PC-9 (cell line): ENCODE data around the gene ITGAD.

Experiments
- CTCF ChIP-seq: fragments of 200-600 bp; sonication (generic); conservative IDR thresholded peaks from 2 replicates; pipeline ENCODE4 v1.6.1; 2017; ENCODE audit warnings: mixed run types, antibody characterized with exemption, mild to moderate bottlenecking, moderate library complexity
- EZH2 ChIP-seq: fragments of 200-600 bp; sonication (generic); IDR thresholded peaks from 2 replicates; pipeline ENCODE4 v1.8.0; 2017; ENCODE audit warnings: antibody characterized with exemption, low read depth

GRCh38 chr16:31371619-31372484 is 21.3 kb upstream of the ITGAD start:
- TF ChIP-seq CTCF = no peak
- no peak for TF ChIP-seq EZH2
